HG03558 (cell line): ENCODE results near the gene SLC4A1AP.

ENCODE experiments used
- ATAC-seq: cut with Tn5 transposase; IDR thresholded peaks from one replicate; pipeline ENCODE4 v1.9.1; 2021; ENCODE audit warnings: moderate number of reproducible peaks; ENCODE audit not compliant: unreplicated experiment; ENCODE audit errors: extremely low read depth

Gene SLC4A1AP

DNA sequence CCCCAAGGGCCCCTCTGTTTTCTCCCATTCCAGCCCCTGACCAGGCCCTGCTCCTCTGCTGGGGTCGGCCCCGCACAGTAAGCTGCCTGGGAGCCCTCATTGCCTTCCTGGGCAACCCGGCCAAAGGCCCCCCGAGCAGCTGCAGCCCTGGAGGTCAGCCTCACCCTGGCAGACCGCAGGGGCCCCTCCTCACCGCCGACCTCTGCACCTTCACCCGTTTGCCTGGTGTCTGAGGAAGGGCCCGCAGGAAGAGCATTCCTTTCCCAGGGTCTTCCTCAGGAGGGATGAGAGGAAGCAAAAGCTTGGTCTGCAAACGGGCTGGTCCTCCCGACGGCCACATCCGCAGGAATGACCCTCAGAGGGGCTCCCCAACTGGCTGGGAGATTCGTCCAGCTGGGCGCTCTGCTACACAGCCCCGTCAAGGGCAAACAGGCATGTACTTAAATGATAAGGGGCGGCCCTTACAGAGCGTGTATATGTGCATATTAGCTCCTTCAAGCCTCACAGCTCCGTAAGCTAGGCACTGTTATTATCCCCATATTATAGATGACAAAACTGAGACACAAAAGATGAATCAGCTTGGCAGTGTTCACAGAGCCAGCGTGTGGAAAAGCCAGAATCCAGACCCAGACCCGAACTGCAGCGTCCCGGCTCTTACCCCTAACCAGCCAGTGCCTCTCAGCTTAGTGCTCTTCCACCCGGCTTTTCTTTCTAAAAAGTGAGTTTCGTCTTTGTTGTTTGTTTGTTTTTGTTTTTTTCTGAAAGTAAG, 52.8 kb downstream of the SLC4A1AP start:
- ATAC-seq: no peak

DNA sequence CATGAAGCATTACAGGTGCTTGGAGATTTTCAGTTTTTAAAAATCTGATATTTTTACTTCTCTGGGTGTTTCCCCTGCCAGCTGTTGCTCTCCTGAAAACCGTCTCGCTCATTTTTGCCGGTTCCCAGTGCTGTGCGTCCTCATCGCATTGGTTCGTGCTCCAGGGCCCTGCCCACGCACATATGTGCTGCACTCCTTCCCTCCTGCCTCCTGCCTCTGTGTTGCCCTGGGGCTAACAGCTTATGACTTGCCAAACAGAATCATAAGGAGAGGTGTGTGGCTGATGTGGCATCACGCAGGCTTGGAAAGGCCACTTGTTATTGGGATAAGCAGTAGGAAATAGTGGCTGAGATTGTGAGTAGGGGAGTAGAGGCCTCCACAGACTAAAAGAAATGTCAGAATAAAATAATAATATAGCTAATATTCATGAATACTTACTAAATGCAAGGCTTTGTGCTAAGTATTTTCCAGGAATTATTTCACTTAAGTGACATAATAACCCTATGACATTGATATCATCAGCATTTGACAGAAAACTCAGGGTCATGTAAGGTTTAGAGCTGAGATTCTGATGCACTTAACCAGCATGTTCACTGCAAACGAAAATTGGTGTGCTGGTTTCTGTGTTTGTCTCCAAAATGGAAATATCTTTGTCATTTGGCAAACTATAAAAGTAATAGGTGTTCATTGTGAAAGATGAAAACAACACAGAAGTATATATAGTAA, 53.5 kb downstream of the SLC4A1AP start:
- no peak for ATAC-seq

DNA sequence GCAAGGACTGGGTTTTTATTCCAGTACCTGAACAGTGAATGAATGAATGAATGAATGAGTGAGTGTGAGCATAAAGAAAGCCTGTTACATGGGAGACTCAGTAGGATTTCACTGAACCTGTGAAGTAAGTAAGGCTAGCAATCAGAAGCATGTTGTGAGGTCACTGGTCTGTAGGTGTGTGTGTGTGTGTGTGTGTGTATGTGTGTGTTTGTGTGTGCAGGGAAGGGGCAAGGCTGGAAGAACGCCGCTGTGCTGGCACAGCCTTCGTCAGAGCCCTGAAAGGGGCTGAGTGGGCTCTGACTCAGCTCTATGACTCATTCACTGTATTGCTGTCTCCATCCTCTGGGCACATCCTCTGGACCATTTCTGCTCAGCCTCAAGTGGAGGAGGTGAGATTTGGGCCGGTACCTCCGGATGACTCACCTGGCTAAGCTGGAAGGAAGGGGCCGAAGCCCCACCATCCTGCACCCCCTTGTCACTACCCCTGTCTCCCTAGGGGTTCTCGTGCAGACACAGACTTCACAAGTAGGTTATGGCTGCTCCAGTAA, 56.4 kb downstream of the SLC4A1AP start:
- ATAC-seq: no peak

- no peak for ATAC-seq
These were observed 57.6 kb downstream of the SLC4A1AP start for GRCh38 chr2:27721335-27721734.

- no peak for ATAC-seq
These were observed 58.3 kb downstream of the SLC4A1AP start for GRCh38 chr2:27721884-27722485.

DNA sequence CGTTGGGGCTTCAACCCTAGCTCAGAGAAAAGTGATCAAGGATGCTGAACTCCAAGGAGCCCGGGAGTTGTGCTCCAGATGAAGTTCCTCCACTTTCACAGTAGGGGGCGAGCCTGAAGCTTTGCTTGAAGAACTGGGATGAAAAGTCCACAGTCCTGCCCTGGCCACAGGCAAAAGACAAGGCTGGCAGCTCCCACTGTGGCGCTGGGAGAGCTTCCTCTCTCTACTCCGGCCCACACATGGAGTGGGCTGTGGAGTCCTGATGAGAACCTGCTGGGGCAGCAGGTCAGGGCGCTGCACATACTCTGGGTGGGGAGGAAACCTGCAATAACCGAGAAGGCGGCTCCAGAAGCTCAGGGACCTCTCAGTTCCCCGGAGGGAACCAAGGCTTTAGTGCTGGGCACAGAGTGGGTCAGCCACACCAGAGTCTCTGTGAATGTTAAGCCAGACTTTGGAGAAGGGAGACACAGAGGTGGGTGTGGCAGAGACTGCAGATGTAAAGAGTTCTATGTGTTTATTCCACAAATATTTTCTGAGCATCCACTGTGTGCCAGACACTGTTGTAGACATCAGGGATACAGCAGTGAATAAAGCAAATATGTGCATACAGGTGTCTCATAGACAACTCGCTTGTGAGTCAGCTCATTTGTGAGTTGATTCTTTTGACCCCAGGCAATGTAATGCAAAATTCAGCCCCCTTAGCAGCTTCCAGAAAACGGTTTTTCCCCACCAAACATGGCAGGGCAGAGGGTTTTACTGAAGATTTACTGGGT, 59.9 kb downstream of the SLC4A1AP start:
- no peak for ATAC-seq

- ATAC-seq: no peak
These were observed 60.5 kb downstream of the SLC4A1AP start for GRCh38 chr2:27724191-27724590.

- no peak for ATAC-seq
These were observed 61.4 kb downstream of the SLC4A1AP start for GRCh38 chr2:27724905-27725701.

DNA sequence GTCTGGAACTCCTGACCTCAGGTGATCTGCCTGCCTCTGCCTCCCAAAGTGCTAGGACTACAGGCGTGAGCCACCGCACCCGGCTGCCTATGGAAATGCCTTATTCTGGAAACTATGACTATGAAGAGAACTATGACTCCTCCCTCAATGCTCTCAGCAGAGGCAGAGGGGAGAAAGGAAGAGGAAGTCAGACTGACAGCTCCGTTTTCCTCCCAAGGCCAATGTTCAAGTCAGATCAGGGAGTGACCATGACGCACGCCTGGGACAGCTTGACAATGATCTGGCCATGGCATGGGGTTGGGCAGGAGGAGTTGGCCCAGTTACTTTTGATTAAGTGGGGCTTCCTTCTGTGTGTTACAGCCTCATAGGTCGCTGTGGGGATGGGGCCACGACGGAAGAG, 63.6 kb downstream of the SLC4A1AP start:
- no peak for ATAC-seq

GRCh38 chr2:27728081-27728858, 64.6 kb downstream of the SLC4A1AP start:
- ATAC-seq: no peak

GRCh38 chr2:27729198-27729597, 65.5 kb downstream of the SLC4A1AP start:
- ATAC-seq: no peak

DNA sequence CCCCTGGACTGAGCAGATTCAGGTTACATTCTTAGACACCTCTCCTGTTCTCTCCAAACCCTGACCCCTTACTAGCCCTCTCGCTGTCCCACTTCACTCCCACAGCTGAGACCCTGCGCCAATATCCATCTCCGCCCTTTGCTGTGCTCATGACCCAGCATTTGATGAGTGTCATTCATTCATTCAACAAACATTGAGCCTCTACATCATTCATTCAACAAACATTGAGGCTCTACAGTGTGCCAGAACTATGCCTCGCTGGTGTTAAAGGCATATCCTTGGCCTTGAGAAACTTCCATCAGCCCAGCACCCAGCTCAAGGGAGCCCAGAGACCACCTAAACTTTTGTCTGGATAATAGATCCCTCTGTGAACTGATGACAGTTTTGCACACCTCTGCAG, 65.9 kb downstream of the SLC4A1AP start:
- ATAC-seq: no peak

DNA sequence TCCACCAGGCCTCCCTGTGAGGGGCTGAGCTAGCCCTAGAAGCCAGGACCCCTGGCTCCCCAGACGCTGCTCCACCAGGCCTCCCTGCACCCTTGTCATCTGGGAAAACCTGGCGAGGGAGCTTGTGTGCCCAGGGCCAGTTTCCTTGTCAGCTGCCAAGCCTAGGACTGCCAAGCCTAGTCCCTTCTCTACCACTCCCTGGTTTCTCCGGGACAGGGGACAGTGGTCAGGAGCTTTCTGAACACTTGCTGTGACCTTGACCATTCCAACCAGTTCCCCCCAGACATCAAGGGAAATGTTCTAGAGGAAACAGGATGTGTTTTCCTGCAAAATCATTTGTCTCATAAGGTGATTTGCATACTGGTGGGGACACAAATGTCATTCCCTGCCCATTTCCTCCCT, 66.6 kb downstream of the SLC4A1AP start:
- ATAC-seq: no peak

GRCh38 chr2:27730980-27731691, 67.4 kb downstream of the SLC4A1AP start:
- no peak for ATAC-seq

GRCh38 chr2:27734305-27734704, 70.6 kb downstream of the SLC4A1AP start:
- no peak for ATAC-seq

DNA sequence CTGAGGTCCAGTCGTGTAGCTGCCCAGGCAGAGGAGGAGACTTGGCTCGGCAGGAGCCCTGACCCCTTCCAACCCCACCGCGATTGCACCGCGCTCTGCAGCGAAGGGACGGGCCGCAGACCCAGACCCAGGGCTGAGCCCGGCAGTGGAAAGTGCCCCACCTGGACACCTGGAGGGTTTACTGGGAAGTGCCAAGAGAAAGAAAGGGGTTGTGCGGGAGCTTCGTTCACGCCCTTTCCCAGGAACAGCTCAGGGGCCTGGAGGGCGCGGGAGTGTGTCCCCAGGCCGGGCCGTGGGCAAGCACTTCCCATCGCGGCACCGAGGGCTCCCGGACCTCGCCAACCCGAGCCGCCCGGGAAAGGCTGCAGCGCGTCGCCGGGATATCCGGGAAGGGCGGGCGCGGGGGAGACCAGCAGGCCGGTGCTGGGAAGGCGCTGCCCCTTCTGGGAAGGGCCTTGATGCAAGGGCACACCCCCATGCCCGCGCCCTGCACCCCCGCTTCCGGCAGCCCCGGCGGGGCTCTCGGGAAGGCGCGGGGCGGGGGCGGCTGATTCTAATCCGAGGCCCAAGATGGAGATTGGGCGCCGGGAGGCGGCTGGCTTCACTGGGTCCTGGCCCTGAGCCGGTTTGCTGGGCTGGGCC, 71.7 kb downstream of the SLC4A1AP start:
- no peak for ATAC-seq

DNA sequence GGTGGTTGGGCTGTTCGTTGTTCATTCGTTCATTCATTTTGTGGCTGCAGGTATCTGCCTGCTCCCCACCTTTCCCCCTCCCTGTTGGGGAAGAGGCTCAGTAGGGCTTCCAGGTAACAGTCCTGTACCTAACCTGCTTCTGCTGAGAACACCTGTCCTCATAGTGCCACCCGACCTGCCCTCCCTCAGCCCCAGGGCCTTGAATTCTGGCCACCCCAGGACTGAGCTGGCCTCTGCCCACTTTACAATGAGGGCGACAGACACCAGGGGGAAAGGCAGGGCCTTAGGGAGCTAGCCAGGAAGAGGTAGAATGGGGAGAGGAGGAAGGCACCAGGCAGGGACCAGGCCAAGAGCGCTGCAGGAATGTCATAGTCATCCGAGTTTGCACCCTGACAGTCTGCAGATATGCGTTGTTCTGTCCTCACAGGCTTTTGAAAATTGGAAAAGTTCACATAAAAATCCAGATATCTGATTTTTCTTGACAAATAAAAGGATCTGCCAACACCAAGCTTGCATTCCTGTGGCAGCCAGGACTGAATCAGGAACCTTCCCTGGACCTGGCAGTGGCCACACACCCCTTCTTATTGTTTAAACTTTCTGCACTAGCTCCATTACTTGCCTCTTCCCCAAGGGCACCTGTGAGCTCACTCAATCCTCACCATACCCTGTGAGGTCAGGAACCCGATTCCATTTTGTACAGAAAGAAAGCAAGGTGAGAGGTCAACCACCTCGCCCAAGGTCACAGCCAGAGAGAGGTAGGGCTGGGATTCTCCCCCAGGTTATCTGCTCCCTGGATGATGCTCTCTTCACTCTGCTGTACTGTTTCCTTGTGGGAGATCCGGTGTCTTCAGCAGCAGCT, 72.6 kb downstream of the SLC4A1AP start:
- ATAC-seq: no peak
